ENCODE data around the gene FUT7. TPM values are rescaled to one million over a fixed set of nuclear protein-coding genes. Genes with fewer than 3 reads are reported as not detected.

The FUT7 gene
- total and polyA plus RNA-seq, 2 of the 13 experiments (the other 11 are each of a cell fraction or from before 2014, with no cell fraction given): 0.05 TPM; not detected in 1

DNA sequence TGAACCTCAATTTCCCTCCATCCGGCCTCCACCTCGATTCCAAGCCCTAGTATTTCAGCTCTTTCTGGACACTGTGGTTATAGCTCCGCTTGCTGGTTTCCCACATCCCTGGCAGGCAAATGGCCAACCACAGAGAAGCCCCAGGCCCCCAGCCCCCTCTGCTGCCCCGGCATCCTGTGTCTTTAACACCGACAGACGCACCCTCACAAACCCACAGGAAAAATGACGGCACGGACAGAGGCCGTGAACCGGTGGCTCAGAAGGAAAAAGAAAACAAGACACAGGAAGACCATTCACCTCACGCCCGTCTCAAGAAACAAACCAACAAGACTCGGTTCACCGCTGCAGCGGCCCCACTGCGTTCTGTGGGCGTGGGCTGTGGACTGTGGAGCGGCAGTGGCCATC is 34.1 kb downstream of the FUT7 start:
- DNase-seq (ENCODE audit: low spot score) (no peak), FAIRE-seq (no peak), ATAC-seq (no peak)
- CTCF ChIA-PET (ENCODE audit: low intra/inter-chr PET ratio, low total read pairs): no interaction called here
- no TSS peak for BruUV-seq (replicated peaks)
- Histone ChIP-seq H3K36me3 (replicated peaks in 1 of 2; ENCODE audit: control insufficient read depth in 1 of 2, insufficient read depth in 2 of 2, low read length in 2 of 2) (no peaks in the 10 kb centered on the region), H3K27ac (ENCODE audit: extremely low read length, insufficient read depth, low read length) (no peak overlapping the region), H3K4me3 (replicated peaks in 1 of 3; ENCODE audit: insufficient read depth in 1 of 3, low read depth in 2 of 3, low read length in 3 of 3) (0 out of 6 replicates have a peak overlapping the region, but pooled peaks of 1 of the 3 experiments have one; percentile 75), H3K4me1 (ENCODE audit: insufficient read depth, low read length) (peaks cover 72% of the 10 kb centered on the region), H4K20me1 (ENCODE audit: insufficient read depth, low read length) (no peaks in the 10 kb centered on the region), H3K9ac (ENCODE audit: insufficient read depth, low read depth, low read length) (peak overlapping the region; percentile 56; the same call in 1 of the 2 replicates), H3K9me3 (ENCODE audit: low read length) (no peaks in the 10 kb centered on the region), H3K27me3 (ENCODE audit: control insufficient read depth in 1 of 2, insufficient read depth in 2 of 2, low read length in 2 of 2) (no peaks in the 10 kb centered on the region), H2AFZ (ENCODE audit: low read length) (no peak overlapping the region), H3K79me2 (ENCODE audit: insufficient read depth, low read length) (peaks cover 4% of the 10 kb centered on the region), H3K4me2 (ENCODE audit: low read depth, low read length) (peak overlapping the region; percentile 99; the same call in 1 of the 2 replicates)
- intact Hi-C loops (cut with micrococcal nuclease; ENCODE audit: unreplicated experiment): no loop called here
- in situ Hi-C loops (cut with HindIII; ENCODE audit: extremely low pct_ligation_motif_present, low pct_unique_long_range_greater_than_20kb): no loop called here
- POLR2A ChIA-PET: no interaction called here
- WGBS (ENCODE audit: low lambda C conversion rate): 86% methylated on average over 18 of the region's 18 CpGs
- TF ChIP-seq, protein P1, sequence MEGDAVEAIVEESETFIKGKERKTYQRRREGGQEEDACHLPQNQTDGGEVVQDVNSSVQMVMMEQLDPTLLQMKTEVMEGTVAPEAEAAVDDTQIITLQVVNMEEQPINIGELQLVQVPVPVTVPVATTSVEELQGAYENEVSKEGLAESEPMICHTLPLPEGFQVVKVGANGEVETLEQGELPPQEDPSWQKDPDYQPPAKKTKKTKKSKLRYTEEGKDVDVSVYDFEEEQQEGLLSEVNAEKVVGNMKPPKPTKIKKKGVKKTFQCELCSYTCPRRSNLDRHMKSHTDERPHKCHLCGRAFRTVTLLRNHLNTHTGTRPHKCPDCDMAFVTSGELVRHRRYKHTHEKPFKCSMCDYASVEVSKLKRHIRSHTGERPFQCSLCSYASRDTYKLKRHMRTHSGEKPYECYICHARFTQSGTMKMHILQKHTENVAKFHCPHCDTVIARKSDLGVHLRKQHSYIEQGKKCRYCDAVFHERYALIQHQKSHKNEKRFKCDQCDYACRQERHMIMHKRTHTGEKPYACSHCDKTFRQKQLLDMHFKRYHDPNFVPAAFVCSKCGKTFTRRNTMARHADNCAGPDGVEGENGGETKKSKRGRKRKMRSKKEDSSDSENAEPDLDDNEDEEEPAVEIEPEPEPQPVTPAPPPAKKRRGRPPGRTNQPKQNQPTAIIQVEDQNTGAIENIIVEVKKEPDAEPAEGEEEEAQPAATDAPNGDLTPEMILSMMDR (CRISPR knock-in tag; IDR thresholded peaks at IDR 0.05): peak; percentile 21; the same call in 1 of the 2 replicates
- TF ChIP-seq ZNF670 (CRISPR knock-in tag; IDR thresholded peaks at IDR 0.05; ENCODE audit: borderline replicate concordance) (no peak), STAG1 (CRISPR knock-in tag; IDR thresholded peaks at IDR 0.05) (peak; percentile 14; the same call in 1 of the 2 replicates)

DNA sequence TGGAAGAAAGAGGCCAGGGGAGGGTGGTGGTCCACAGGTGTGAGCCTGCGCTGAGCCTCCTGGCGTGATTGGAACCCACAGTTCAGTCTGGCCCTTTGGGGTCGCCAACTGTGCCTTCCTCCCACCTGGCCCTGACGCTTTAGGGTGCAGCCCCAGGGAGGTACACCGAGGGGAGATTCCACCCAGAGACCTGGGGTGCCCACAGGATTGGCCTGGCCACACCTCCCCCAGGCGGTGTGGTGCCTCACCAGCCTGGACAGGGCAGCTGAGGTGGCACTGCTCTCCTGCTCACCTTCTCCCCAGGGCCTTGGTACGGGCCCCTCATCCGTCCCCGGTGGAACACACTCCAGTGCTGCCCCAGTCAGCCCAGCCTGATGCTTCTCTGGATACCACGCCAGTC is 34.5 kb downstream of the FUT7 start:
- Histone ChIP-seq H3K4me2 (ENCODE audit: low read depth, low read length) (peak overlapping the region; percentile 99), H3K27me3 (ENCODE audit: control insufficient read depth in 1 of 2, insufficient read depth in 2 of 2, low read length in 2 of 2) (no peaks in the 10 kb centered on the region), H2AFZ (ENCODE audit: low read length) (no peak overlapping the region), H3K4me1 (ENCODE audit: insufficient read depth, low read length) (peaks cover 71% of the 10 kb centered on the region), H3K79me2 (ENCODE audit: insufficient read depth, low read length) (peaks cover 5% of the 10 kb centered on the region), H3K27ac (ENCODE audit: extremely low read length, insufficient read depth, low read length) (no peak overlapping the region), H3K4me3 (replicated peaks in 1 of 3; ENCODE audit: insufficient read depth in 1 of 3, low read depth in 2 of 3, low read length in 3 of 3) (peak overlapping the region; percentile 58 to 75 (median 63); a peak in 5 of 6 replicates), H4K20me1 (ENCODE audit: insufficient read depth, low read length) (no peaks in the 10 kb centered on the region), H3K36me3 (replicated peaks in 1 of 2; ENCODE audit: control insufficient read depth in 1 of 2, insufficient read depth in 2 of 2, low read length in 2 of 2) (no peaks in the 10 kb centered on the region), H3K9ac (ENCODE audit: insufficient read depth, low read depth, low read length) (peak overlapping the region; percentile 56), H3K9me3 (ENCODE audit: low read length) (no peaks in the 10 kb centered on the region)
- no peak for FAIRE-seq
- DNase-seq (ENCODE audit: low spot score): no peak
- ATAC-seq: peak; percentile 9
- CTCF ChIA-PET (ENCODE audit: low intra/inter-chr PET ratio, low total read pairs): no interaction called here
- in situ Hi-C loops (cut with HindIII; ENCODE audit: extremely low pct_ligation_motif_present, low pct_unique_long_range_greater_than_20kb): no loop called here
- POLR2A ChIA-PET: interaction anchor here (1.4 to 1.8 kb wide), 3 partner anchors 32 to 49 kb away, joined by 3 to 8 read pairs (median 4); no protein-coding TSS in a partner anchor
- 86% methylated on average over 1 of the region's 10 CpGs for WGBS (ENCODE audit: low lambda C conversion rate)
- intact Hi-C loops (cut with micrococcal nuclease; ENCODE audit: unreplicated experiment): no loop called here
- no TSS peak for BruUV-seq (replicated peaks)
- no peak for TF ChIP-seq FOXO4 (CRISPR knock-in tag; conservative IDR thresholded peaks at IDR 0.05)
- no peak for TF ChIP-seq NFIC (IDR thresholded peaks at IDR 0.05; ENCODE audit: low read length)
- TF ChIP-seq, protein P2, sequence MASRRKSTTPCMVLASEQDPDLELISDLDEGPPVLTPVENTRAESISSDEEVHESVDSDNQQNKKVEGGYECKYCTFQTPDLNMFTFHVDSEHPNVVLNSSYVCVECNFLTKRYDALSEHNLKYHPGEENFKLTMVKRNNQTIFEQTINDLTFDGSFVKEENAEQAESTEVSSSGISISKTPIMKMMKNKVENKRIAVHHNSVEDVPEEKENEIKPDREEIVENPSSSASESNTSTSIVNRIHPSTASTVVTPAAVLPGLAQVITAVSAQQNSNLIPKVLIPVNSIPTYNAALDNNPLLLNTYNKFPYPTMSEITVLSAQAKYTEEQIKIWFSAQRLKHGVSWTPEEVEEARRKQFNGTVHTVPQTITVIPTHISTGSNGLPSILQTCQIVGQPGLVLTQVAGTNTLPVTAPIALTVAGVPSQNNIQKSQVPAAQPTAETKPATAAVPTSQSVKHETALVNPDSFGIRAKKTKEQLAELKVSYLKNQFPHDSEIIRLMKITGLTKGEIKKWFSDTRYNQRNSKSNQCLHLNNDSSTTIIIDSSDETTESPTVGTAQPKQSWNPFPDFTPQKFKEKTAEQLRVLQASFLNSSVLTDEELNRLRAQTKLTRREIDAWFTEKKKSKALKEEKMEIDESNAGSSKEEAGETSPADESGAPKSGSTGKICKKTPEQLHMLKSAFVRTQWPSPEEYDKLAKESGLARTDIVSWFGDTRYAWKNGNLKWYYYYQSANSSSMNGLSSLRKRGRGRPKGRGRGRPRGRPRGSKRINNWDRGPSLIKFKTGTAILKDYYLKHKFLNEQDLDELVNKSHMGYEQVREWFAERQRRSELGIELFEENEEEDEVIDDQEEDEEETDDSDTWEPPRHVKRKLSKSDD (CRISPR knock-in tag; IDR thresholded peaks at IDR 0.05; ENCODE audit: low read depth): no peak
- no peak for TF ChIP-seq MEIS1 (CRISPR knock-in tag; IDR thresholded peaks at IDR 0.05; ENCODE audit: borderline replicate concordance)
- TF ChIP-seq BHLHE40 (IDR thresholded peaks at IDR 0.05; ENCODE audit: low read length): no peak
- peak; percentile 31; the same call in 1 of the 2 replicates for TF ChIP-seq ZNF605 (CRISPR knock-in tag; IDR thresholded peaks at IDR 0.05)
- TF ChIP-seq DNMT1 (CRISPR knock-in tag; IDR thresholded peaks at IDR 0.05): no peak
- peak; percentile 34 for TF ChIP-seq PHF21A (CRISPR knock-in tag; IDR thresholded peaks at IDR 0.05)
- no peak for TF ChIP-seq KAT8 (CRISPR knock-in tag; IDR thresholded peaks at IDR 0.05)
- 0 out of 2 replicates have a peak, but pooled peaks have one; percentile 6 for TF ChIP-seq ZNF225 (CRISPR knock-in tag; IDR thresholded peaks at IDR 0.05)
